Measurements from ENCODE around the gene ERCC8. TPM values are rescaled to one million over a fixed set of nuclear protein-coding genes. Genes with fewer than 3 reads are reported as not detected.
A peak's percentile ranks its signal among the peaks of the same experiment; 100 is the strongest.
"Not testable (repeated sequence)": the region's sequence is repeated elsewhere in the genome, so short reads cannot be mapped to it uniquely, and the experiment has no call there.

ERCC8 gene
- polyA plus RNA-seq, 3 donors from 2014 or later: 11.9 to 17.0 (median 12.9) TPM

DNA sequence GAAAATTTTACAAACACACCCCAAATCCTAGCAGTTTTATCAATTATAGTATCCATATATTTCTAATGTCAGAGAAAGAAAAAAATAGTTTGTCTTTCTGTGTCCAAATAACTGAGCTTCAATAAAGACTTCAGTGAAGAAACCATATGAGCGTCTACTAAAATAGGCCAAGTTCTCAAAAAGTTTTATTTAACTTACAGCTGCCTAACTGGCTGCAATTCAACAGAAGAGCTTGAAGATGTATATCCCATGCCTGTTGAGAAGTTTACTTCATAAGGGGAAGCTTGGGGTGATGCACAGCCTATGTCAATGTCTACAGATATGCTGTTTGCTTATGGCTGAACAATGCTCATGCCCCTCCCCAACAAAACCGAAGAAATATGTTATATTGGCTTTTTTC lies 57.1 kb downstream of the ERCC8 start:
- no peaks in the 10 kb centered on the region for H3K27me3 Mint-ChIP-seq (ENCODE audit: low read depth in 3 of 3)
- H3K4me1 Mint-ChIP-seq: no peaks in the 10 kb centered on the region
- DNase-seq: no peak
- peaks cover 0 to 1% (median under 1%) of the 10 kb centered on the region in 6 donors for H3K9me3 Mint-ChIP-seq
- H3K4me3 Mint-ChIP-seq: no peak overlapping the region
- peaks cover 21 to 39% (median 24%) of the 10 kb centered on the region in 3 donors for H3K36me3 Mint-ChIP-seq
- H3K27ac Mint-ChIP-seq: no peak overlapping the region

DNA sequence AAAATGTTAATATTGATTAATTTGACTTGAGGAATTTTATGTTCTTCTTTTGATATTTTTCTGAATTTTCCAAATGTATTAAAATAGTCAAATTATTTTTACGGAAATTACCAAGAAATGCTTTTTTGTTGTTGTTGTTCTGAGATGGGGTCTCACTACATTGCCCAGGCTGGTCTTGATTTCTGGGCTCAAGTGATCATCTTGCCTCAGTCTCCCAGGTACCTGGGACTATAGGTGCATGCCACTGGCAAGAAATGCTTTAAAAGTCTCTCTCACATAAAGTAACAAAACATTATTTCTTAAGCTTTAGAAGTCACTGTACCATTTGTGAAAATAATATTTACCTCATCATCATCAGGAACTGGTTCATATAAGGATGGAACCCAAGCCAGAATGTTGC lies 57.8 kb downstream of the ERCC8 start:
- Mint-ChIP-seq H3K9me3 (peaks cover 0 to 6% (median under 1%) of the 10 kb centered on the region in 6 donors), H3K27me3 (ENCODE audit: low read depth in 3 of 3) (no peaks in the 10 kb centered on the region), H3K36me3 (peaks cover 23 to 43% (median 24%) of the 10 kb centered on the region in 3 donors), H3K4me3 (no peak overlapping the region), H3K4me1 (no peaks in the 10 kb centered on the region), H3K27ac (no peak overlapping the region)
- DNase-seq: no peak

GRCh38 chr5:60886158-60886557 lies 58.7 kb downstream of the ERCC8 start:
- Mint-ChIP-seq H3K36me3 (peaks cover 23 to 38% (median 23%) of the 10 kb centered on the region in 3 donors), H3K9me3 (peaks cover 0 to 9% (median 5%) of the 10 kb centered on the region in 6 donors), H3K27ac (no peak overlapping the region), H3K27me3 (ENCODE audit: low read depth in 3 of 3) (no peaks in the 10 kb centered on the region), H3K4me3 (no peak overlapping the region), H3K4me1 (no peaks in the 10 kb centered on the region)
- no peak for DNase-seq

- DNase-seq: no peak
- H3K27me3 Mint-ChIP-seq (ENCODE audit: low read depth in 3 of 3): peaks cover 0 to 2% (median 0%) of the 10 kb centered on the region in 3 donors
- peaks cover 15 to 33% (median 20%) of the 10 kb centered on the region in 3 donors for H3K36me3 Mint-ChIP-seq
- no peak overlapping the region for H3K27ac Mint-ChIP-seq
- H3K4me3 Mint-ChIP-seq: no peak overlapping the region
- H3K9me3 Mint-ChIP-seq: peaks cover 2 to 25% (median 14%) of the 10 kb centered on the region in 6 donors
- no peaks in the 10 kb centered on the region for H3K4me1 Mint-ChIP-seq
Measured at GRCh38 chr5:60883229-60883628, 61.6 kb downstream of the ERCC8 start.

DNA sequence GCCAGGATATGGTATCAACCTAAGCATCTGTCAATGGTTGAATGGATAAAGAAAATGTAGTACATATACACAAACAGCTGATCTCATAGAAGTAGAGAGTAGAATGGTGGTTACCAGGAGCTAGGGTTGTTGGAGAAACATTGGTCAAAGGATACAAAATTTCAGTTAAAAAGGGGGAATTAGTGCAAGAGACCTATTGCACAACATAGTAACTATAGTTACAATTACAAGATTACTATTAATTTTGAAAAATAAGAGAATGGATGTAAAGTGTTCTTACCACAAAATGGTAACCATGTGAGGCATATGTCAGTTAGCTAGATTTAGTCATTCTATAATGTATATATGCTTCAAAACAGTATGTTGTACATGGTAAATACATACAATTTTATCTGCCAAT lies 72.0 kb downstream of the ERCC8 start:
- no peak for DNase-seq
- H3K36me3 Mint-ChIP-seq: peaks cover 12 to 34% (median 24%) of the 10 kb centered on the region in 3 donors
- H3K27me3 Mint-ChIP-seq (ENCODE audit: low read depth in 3 of 3): peaks cover 0 to 2% (median 0%) of the 10 kb centered on the region in 3 donors
- H3K4me3 Mint-ChIP-seq: no peak overlapping the region
- H3K9me3 Mint-ChIP-seq: peaks cover 16 to 29% (median 19%) of the 10 kb centered on the region in 6 donors
- no peaks in the 10 kb centered on the region for H3K4me1 Mint-ChIP-seq
- H3K27ac Mint-ChIP-seq: no peak overlapping the region

DNA sequence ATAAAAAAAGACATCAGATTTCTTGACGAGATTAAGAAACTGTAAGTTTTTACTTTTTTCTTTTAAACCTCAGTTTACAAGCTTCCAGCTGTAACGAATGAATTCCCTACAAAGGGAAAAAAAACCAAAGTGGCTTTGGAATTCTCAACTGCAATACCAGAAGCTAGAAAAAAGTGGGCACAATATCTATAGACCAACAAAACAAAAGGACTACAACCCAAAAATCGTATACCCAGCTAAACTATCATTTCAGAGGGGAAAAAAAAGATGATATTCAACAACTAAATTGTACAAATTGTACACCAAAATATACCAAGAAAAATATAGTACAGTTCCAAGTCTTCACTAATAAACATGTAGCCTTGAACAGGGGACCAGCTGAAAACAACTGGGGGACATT lies 74.0 kb downstream of the ERCC8 start:
- peaks cover 0 to 2% (median 0%) of the 10 kb centered on the region in 3 donors for H3K27me3 Mint-ChIP-seq (ENCODE audit: low read depth in 3 of 3)
- no peak for DNase-seq
- H3K4me3 Mint-ChIP-seq: no peak overlapping the region
- peaks cover 12 to 34% (median 24%) of the 10 kb centered on the region in 3 donors for H3K36me3 Mint-ChIP-seq
- peaks cover 16 to 21% (median 17%) of the 10 kb centered on the region in 6 donors for H3K9me3 Mint-ChIP-seq
- no peak overlapping the region for H3K27ac Mint-ChIP-seq
- H3K4me1 Mint-ChIP-seq: no peaks in the 10 kb centered on the region

DNA sequence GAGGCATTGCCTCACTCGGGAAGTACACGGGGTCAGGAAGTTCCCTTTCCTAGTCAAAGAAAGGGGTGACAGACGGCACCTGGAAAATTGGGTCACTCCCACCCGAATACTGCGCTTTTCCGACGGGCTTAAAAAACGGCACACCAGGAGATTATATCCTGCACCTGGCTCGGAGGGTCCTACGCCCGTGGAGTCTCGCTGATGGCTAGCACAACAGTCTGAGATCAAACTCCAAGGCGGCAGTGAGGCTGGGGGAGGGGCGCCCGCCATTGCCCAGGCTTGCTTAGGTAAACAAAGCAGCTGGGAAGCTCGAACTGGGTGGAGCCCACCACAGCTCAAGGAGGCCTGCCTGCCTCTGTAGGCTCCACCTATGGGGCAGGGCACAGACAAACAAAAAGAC lies 84.3 kb downstream of the ERCC8 start:
- H3K27me3 Mint-ChIP-seq (ENCODE audit: low read depth in 3 of 3); H3K4me3 Mint-ChIP-seq; H3K4me1 Mint-ChIP-seq; H3K27ac Mint-ChIP-seq; DNase-seq; H3K36me3 Mint-ChIP-seq: not testable (repeated sequence)
- H3K9me3 Mint-ChIP-seq: peaks cover 0 to 14% (median 5%) of the 10 kb centered on the region in 6 donors

DNA sequence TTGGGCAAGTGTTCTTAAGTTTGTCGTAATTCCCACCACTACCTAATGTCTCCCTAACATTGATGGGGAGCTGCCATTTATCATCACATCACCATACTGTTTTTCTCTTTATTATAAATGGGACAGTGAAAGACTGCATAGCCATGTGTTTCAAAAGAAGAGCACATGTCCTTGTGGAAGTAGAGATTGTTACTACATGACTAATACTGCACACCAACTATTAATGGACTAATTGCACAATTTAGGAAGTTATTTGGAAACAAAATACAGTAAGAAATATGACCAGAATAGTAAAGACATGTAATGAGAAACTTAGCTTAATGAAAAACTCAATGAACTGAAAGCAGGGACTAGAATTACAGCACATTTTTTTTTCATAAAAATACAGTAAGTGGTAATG lies 88.8 kb downstream of the ERCC8 start:
- H3K9me3 Mint-ChIP-seq: peaks cover 0 to 6% (median 2%) of the 10 kb centered on the region in 6 donors
- no peaks in the 10 kb centered on the region for H3K4me1 Mint-ChIP-seq
- no peak overlapping the region for H3K27ac Mint-ChIP-seq
- H3K36me3 Mint-ChIP-seq: peaks cover 0 to 4% (median 0%) of the 10 kb centered on the region in 3 donors
- DNase-seq: no peak
- H3K4me3 Mint-ChIP-seq: no peak overlapping the region
- no peaks in the 10 kb centered on the region for H3K27me3 Mint-ChIP-seq (ENCODE audit: low read depth in 3 of 3)

DNA sequence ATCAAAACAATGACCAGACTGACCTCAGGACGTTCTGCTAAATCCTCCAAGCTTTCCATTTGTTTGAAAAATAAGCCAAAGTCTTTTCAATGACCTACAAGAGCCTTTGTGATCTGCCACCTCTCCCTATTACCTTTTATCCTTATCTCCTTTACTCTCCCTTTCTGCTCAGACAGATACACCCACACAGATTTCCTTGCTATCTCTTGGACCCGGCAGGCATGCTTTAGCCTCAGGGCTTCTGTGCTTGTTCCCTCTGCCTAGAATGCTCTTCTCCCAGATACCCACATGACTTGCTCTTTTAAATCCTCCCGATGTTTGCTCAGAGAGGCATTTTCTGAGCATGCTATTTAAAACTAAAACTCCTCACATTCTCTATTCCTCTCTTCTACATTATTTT lies 91.9 kb downstream of the ERCC8 start:
- Mint-ChIP-seq H3K27me3 (ENCODE audit: low read depth in 3 of 3) (peaks cover 0 to under 1% (median 0%) of the 10 kb centered on the region in 3 donors), H3K4me3 (no peak overlapping the region), H3K9me3 (peaks cover 0 to 4% (median 1%) of the 10 kb centered on the region in 6 donors), H3K4me1 (no peaks in the 10 kb centered on the region), H3K27ac (no peak overlapping the region), H3K36me3 (peaks cover 0 to 2% (median 0%) of the 10 kb centered on the region in 3 donors)
- DNase-seq: no peak

DNA sequence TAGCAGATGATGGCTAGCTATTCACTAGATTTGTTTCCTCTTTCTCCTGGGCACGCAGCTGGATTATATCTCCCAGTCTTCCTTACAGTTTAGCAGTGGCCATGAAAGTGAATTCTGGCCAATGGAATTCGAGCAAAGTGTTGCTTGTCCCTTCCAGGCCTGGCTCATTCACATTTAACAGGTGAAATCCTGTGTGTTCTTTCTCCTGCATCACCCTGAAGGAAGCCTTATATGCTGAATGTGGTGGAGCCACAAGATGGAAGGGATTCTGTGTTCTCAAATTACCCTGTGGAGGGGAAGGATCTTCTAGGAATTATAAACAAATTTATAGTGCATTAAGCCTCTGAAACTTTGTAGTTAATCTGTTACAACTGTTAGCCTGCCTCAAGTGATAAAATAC lies 92.6 kb downstream of the ERCC8 start:
- Mint-ChIP-seq H3K27me3 (ENCODE audit: low read depth in 3 of 3) (peaks cover 0 to 2% (median 0%) of the 10 kb centered on the region in 3 donors), H3K9me3 (peaks cover 0 to 3% (median 0%) of the 10 kb centered on the region in 6 donors), H3K4me1 (no peaks in the 10 kb centered on the region), H3K27ac (no peak overlapping the region), H3K4me3 (no peak overlapping the region), H3K36me3 (no peaks in the 10 kb centered on the region)
- DNase-seq: no peak

DNA sequence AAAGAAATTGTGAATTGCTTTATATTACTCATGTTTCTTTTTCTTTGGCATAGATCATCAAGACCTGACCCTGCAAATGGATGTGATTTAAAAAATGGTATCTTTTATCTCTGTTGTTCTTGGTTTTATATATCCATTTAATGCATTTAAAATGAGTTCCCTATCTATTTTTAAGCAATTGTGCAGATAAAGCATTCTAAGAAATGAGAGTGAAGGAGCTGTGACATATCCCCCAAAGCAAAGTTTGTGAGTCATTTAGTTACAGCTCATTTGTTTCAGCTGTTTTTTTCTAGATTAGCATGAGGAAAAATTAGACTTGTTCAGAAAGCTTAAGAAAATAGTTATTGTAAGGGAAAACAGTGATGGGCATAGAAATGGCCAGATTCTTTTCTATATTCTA lies 93.2 kb downstream of the ERCC8 start:
- Mint-ChIP-seq H3K27me3 (ENCODE audit: low read depth in 3 of 3) (peaks cover under 1 to 5% (median 1%) of the 10 kb centered on the region in 3 donors), H3K36me3 (no peaks in the 10 kb centered on the region), H3K4me1 (no peaks in the 10 kb centered on the region), H3K4me3 (no peak overlapping the region), H3K27ac (no peak overlapping the region), H3K9me3 (peaks cover 0 to 3% (median 0%) of the 10 kb centered on the region in 6 donors)
- DNase-seq: no peak

DNA sequence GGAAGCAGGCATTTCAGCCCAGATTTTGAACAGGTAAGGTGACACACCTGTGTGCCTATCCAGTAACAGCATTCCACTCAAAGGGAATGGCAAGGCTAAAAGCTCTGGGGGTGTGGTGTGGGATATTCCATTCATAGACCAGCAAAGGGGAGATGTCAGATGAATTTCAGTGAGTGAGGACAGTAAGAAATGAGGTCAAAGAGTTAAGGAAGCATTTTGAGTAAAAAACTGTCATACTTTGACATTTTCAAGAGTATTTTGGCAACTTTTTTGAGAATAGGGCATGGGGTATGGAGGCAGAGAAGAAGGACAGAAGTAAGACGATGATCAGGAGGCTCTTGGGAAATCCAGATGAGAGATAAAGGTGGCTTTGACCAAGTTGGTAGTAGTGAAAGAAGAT lies 98.6 kb downstream of the ERCC8 start:
- DNase-seq: no peak
- Mint-ChIP-seq H3K9me3 (peaks cover 0 to 7% (median 2%) of the 10 kb centered on the region in 6 donors), H3K27ac (no peak overlapping the region), H3K4me1 (peaks cover 7 to 8% of the 10 kb centered on the region in 2 donors), H3K4me3 (no peak overlapping the region), H3K36me3 (no peaks in the 10 kb centered on the region), H3K27me3 (ENCODE audit: low read depth in 3 of 3) (peaks cover 7 to 17% (median 11%) of the 10 kb centered on the region in 3 donors)

GRCh38 chr5:60843936-60844905 lies 100.6 kb downstream of the ERCC8 start, which contains the start of gene ELOVL7:
ELOVL7 (minus strand) TSS chr5:60844269; CDS start chr5:60787397, 56,872 bp downstream.
- DNase-seq: no peak
- peak within 1 kb of the TSS; percentile 51 to 75 (median 62) for H3K4me3 Mint-ChIP-seq
- H3K4me1 Mint-ChIP-seq: peaks cover 7 to 8% of the 10 kb centered on the region in 2 donors
- peaks cover 10 to 25% (median 13%) of the 10 kb centered on the region in 3 donors for H3K27me3 Mint-ChIP-seq (ENCODE audit: low read depth in 3 of 3)
- no peak within 1 kb of the TSS for H3K27ac Mint-ChIP-seq
- no peaks in the 10 kb centered on the region for H3K36me3 Mint-ChIP-seq
- peaks cover 0 to 7% (median 2%) of the 10 kb centered on the region in 6 donors for H3K9me3 Mint-ChIP-seq

GRCh38 chr5:60843386-60843935 lies 101.4 kb downstream of the ERCC8 start:
- peaks cover 10 to 25% (median 13%) of the 10 kb centered on the region in 3 donors for H3K27me3 Mint-ChIP-seq (ENCODE audit: low read depth in 3 of 3)
- no peaks in the 10 kb centered on the region for H3K36me3 Mint-ChIP-seq

More at GRCh38 chr5:60843386-60843935, 101.4 kb downstream of the ERCC8 start:
- H3K27ac Mint-ChIP-seq: no peak overlapping the region
- peaks cover 0 to 7% (median 2%) of the 10 kb centered on the region in 6 donors for H3K9me3 Mint-ChIP-seq
- peak overlapping the region; percentile 27 to 75 (median 62) for H3K4me3 Mint-ChIP-seq
- H3K4me1 Mint-ChIP-seq: peaks cover 7 to 8% of the 10 kb centered on the region in 2 donors
- no peak for DNase-seq
